Natural killer cell (primary cell): ENCODE results near the gene USP10. TPM values are rescaled to one million over a fixed set of nuclear protein-coding genes. Genes with fewer than 3 reads are reported as not detected.

ENCODE experiments used
- ATAC-seq, 3 donors: fragments of 150-1000 bp in 2 of 3; fragments of 200-7000 bp in 1 of 3; cut with Tn5 transposase; 1 replicate in 1 of 3; 2 replicates in 2 of 3; pipeline ENCODE4 v1.10.0; 2021; ENCODE audit warnings: mild to moderate bottlenecking in 2 of 3, moderate library complexity in 2 of 3
- DNase-seq, 2 donors: peaks; one replicate each; pipeline versions ENCODE4 v3.0.0 to v3.0.0-alpha.2; 2013 to 2021; ENCODE audit warnings: mixed read lengths in 1 of 2
- H3K27ac ChIP-seq: one replicate; pipeline ENCODE4 v1.5.1; 2013; ENCODE audit warnings: mild to moderate bottlenecking, low read length
- H3K27me3 ChIP-seq: one replicate; pipeline ENCODE4 v1.6.1; 2013; ENCODE audit warnings: low read length; ENCODE audit not compliant: control insufficient read depth, insufficient read depth
- H3K36me3 ChIP-seq: one replicate; pipeline ENCODE4 v1.6.1; 2013; ENCODE audit warnings: low read length; ENCODE audit not compliant: control insufficient read depth, insufficient read depth
- H3K4me1 ChIP-seq: one replicate; pipeline ENCODE4 v1.6.1; 2013; ENCODE audit warnings: low read length; ENCODE audit not compliant: control insufficient read depth, insufficient read depth
- H3K4me3 ChIP-seq: one replicate; pipeline ENCODE4 v1.5.1; 2013; ENCODE audit warnings: low read length
- H3K9me3 ChIP-seq: one replicate; pipeline ENCODE4 v1.6.1; 2013; ENCODE audit warnings: low read length; ENCODE audit not compliant: control insufficient read depth, insufficient read depth
- H3K27ac Mint-ChIP-seq, 2 donors: one replicate each; pipeline ENCODE4 v1.8.0; 2022; ENCODE audit warnings: mild to moderate bottlenecking in 2 of 2, mixed read lengths in 2 of 2, moderate library complexity in 1 of 2
- H3K27me3 Mint-ChIP-seq, 2 donors: one replicate each; pipeline ENCODE4 v1.8.0; 2022; ENCODE audit warnings: low read depth in 2 of 2, mixed read lengths in 2 of 2
- H3K36me3 Mint-ChIP-seq: one replicate; pipeline ENCODE4 v1.8.0; 2022; ENCODE audit warnings: mixed read lengths
- H3K4me1 Mint-ChIP-seq, 2 donors: one replicate each; pipeline ENCODE4 v1.8.0; 2022; ENCODE audit warnings: mixed read lengths in 2 of 2
- H3K4me3 Mint-ChIP-seq: one replicate; pipeline ENCODE4 v1.8.0; 2022; ENCODE audit warnings: mild to moderate bottlenecking, moderate library complexity, mixed read lengths
- H3K9me3 Mint-ChIP-seq, 2 donors: one replicate each; pipeline ENCODE4 v1.8.0; 2022; ENCODE audit warnings: mixed read lengths in 2 of 2
- WGBS: methylation state at CpG from one replicate; pipeline ENCODE4 v1.1.7; 2013; ENCODE audit warnings: missing lambda C conversion rate; ENCODE audit not compliant: insufficient coverage; 5-methylcytosine and 5-hydroxymethylcytosine counted together
- intact Hi-C: fragments of 100-400 bp; cut with micrococcal nuclease; formaldehyde crosslinking; loops from one replicate; pipeline ENCODE4 v1.14.2; 2022
- total RNA-seq, 4 donors: library from RNA; stranded (reverse); fragments of 120-200 nt in 1 of 4; gene quantifications; one replicate each; pipeline versions ENCODE4 v1.2.3 to v1.2.4, GENCODE V29; 2013 to 2022
- TF ChIP-seq, protein P1 (sequence below): fragments of 200-600 bp; IDR thresholded peaks from one replicate; pipeline ENCODE4 v1.8.0; 2022; ENCODE audit warnings: antibody characterized with exemption

The USP10 gene
- total RNA-seq, 3 donors from 2014 or later (not counting 1 experiment from before 2014, with no cell fraction given): 78.4 to 103 (median 100) TPM

DNA sequence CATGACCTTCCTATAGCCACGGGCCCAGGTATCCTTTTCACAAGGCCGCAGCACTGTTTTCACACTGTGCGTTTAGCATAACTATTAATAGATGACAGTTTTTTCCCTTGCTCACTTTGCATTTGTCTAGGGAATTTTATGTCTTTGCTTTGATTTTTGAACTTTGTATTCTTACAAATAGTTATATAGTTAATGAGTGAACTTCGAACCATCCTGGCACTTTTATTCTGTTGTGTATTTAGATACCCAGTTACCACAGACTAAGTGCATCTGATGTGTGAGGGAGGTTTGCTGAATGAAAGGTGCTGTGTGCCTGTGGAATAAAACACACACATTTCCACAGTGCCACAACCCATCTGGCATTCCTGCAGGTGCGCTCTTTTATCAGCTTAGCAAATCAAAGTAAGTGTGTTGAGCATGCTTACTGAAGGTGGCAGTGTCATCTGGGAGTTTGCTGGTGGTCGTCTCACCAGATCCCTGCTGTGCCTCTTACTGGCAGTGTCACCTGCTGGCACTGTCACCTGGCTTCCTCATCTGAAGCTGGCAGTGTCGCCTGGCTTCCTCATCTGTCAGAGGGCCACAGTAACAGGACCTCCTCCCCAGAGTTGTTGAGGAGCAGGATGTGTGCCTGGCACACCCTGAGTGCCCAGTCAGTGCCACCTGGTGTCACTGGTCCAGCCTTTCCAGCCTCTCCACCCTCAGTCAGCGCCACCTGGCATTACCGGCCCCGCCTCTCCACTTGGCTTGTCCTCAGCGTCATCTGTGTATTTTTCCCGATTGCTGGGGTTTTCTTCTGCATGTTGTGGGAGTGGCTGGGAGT lies 37.6 kb downstream of the USP10 start:
- Mint-ChIP-seq H3K9me3 (no peaks in the 10 kb centered on the region), H3K36me3 (no peaks in the 10 kb centered on the region), H3K27ac (no peak overlapping the region), H3K27me3 (no peaks in the 10 kb centered on the region), H3K4me1 (peaks cover 44 to 56% of the 10 kb centered on the region in 2 donors), H3K4me3 (no peak overlapping the region)
- Histone ChIP-seq H3K4me1 (peaks cover 25% of the 10 kb centered on the region), H3K27ac (no peak overlapping the region), H3K36me3 (peaks cover 17% of the 10 kb centered on the region), H3K9me3 (no peaks in the 10 kb centered on the region), H3K4me3 (no peak overlapping the region), H3K27me3 (no peaks in the 10 kb centered on the region)
- no peak for DNase-seq
- no peak for ATAC-seq
- TF ChIP-seq, protein P1, sequence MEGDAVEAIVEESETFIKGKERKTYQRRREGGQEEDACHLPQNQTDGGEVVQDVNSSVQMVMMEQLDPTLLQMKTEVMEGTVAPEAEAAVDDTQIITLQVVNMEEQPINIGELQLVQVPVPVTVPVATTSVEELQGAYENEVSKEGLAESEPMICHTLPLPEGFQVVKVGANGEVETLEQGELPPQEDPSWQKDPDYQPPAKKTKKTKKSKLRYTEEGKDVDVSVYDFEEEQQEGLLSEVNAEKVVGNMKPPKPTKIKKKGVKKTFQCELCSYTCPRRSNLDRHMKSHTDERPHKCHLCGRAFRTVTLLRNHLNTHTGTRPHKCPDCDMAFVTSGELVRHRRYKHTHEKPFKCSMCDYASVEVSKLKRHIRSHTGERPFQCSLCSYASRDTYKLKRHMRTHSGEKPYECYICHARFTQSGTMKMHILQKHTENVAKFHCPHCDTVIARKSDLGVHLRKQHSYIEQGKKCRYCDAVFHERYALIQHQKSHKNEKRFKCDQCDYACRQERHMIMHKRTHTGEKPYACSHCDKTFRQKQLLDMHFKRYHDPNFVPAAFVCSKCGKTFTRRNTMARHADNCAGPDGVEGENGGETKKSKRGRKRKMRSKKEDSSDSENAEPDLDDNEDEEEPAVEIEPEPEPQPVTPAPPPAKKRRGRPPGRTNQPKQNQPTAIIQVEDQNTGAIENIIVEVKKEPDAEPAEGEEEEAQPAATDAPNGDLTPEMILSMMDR: no peak
- intact Hi-C loops: loop anchor here (1.0 to 10.0 kb wide), 2 partner anchors 7 to 463 kb away; no protein-coding TSS in a partner anchor
- WGBS: 86% methylated on average over 12 of the region's 12 CpGs

DNA sequence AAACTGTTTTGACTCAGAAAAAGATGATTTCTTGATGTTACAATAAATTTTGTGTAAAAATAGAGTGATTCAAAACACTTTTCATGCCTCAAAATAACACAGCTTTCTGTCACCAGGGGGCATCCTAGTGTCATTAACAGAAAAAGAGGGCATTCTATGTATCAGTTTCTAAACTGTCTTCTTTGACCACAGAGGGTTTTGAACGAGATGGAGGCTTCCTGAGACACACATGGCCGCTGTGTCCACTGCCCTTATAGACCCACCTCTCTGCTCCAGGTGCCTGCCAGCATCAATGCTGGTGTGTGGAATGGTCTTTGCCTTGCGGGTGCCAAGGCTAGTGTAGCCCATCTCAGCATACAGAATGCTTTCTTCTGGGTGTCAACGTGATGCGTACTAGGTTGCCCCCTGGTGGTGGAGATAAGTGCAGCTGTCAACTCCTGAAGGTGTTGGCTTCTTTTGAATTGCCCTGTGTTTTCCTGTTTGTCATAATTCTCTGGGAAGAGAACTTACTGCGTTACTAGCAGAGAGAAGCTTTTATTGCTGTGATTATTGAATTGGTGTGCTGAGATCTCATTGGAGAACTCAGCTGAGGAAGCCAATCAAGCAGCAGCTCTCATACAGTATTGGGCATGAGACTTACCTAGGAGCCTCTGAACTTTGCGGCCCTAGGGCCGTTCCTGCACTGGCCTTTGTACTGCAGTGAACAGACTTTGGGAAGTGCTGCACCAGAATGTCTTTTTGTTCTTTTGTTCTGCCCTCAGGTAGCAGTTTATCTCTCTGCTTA lies 38.6 kb downstream of the USP10 start:
- Mint-ChIP-seq H3K4me3 (peak overlapping the region; percentile 45), H3K9me3 (no peaks in the 10 kb centered on the region), H3K36me3 (no peaks in the 10 kb centered on the region), H3K27me3 (no peaks in the 10 kb centered on the region), H3K4me1 (peaks cover 48 to 62% of the 10 kb centered on the region in 2 donors), H3K27ac (peak overlapping the region in 1 of 2 donors; percentile 70)
- Histone ChIP-seq H3K27ac (no peak overlapping the region), H3K27me3 (no peaks in the 10 kb centered on the region), H3K36me3 (peaks cover 18% of the 10 kb centered on the region), H3K9me3 (no peaks in the 10 kb centered on the region), H3K4me1 (peaks cover 25% of the 10 kb centered on the region), H3K4me3 (no peak overlapping the region)
- DNase-seq (peak; percentile 69 to 91), ATAC-seq (peak; percentile 85 to 89 (median 88))
- TF ChIP-seq, protein P1: peak; percentile 87
- WGBS: 29% methylated on average over 8 of the region's 8 CpGs
- intact Hi-C loops: loop anchor here (1.0 to 10.0 kb wide), 2 partner anchors 8 to 464 kb away; no protein-coding TSS in a partner anchor

DNA sequence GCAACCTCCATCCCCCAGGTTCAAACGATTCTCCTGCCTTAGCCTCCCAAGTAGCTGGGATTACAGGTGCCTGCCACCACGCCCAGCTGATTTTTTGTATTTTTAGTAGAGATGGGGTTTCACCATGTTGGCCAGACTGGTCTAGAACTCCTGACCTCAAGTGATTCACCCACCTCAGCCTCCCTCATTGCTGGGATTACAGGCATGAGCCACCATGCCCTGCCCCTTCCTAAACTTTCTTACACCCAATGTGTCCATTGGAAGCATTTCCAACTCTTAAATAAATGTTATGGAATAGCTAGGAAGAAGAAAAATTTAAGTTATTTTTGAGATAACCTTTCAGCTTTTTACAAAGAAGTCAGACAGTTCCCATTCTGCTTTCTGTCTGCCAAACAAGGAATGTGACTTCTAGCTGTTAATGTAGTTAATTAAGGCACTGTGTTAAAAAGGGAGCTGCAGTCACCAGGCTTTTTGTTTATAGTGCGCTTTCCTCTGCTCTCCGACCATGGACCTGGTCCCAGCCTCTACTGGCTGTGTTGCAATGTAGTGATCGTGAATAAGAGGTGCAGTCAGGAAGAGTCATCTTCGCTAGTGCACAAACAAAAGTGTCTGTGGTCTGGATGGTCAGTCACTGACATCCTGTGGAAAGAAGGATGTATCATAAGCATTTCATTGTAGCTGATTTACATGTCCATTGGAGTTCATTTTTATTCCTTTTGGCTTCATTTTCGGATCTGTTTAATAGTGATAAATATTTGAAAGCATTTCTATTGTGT lies 39.7 kb downstream of the USP10 start:
- H3K4me1 ChIP-seq: peaks cover 25% of the 10 kb centered on the region
- peak; percentile 35 to 43 (median 37) for ATAC-seq
- intact Hi-C loops: loop anchor here (10.0 kb wide), 1 partner anchor 465 kb away; no protein-coding TSS in a partner anchor

More for the DNA sequence above, 39.7 kb downstream of the USP10 start:
- no peak overlapping the region for H3K4me3 Mint-ChIP-seq
- 65% methylated on average over 6 of the region's 7 CpGs for WGBS
- H3K36me3 Mint-ChIP-seq: no peaks in the 10 kb centered on the region
- no peaks in the 10 kb centered on the region for H3K27me3 Mint-ChIP-seq
- H3K27ac Mint-ChIP-seq: peak overlapping the region in 1 of 2 donors; percentile 48
- TF ChIP-seq, protein P1: no peak
- Histone ChIP-seq H3K4me3 (no peak overlapping the region), H3K27me3 (no peaks in the 10 kb centered on the region), H3K9me3 (no peaks in the 10 kb centered on the region), H3K36me3 (peaks cover 13% of the 10 kb centered on the region), H3K27ac (no peak overlapping the region)
- H3K4me1 Mint-ChIP-seq: peaks cover 48 to 62% of the 10 kb centered on the region in 2 donors
- H3K9me3 Mint-ChIP-seq: no peaks in the 10 kb centered on the region
- no peak for DNase-seq
